ENCODE measurements around the gene BDP1.
"Not testable (repeated sequence)": the region's sequence is repeated elsewhere in the genome, so short reads cannot be mapped to it uniquely, and the experiment has no call there.

- TF ChIP-seq EP300 (conservative IDR thresholded peaks at IDR 0.05; ENCODE audit: poor library complexity, severe bottlenecking); EZH2 (IDR thresholded peaks at IDR 0.05; ENCODE audit: borderline replicate concordance, insufficient read depth, low read length, poor library complexity, severe bottlenecking); MXI1 (conservative IDR thresholded peaks at IDR 0.05; ENCODE audit: poor library complexity, severe bottlenecking); POLR2AphosphoS5 (IDR thresholded peaks at IDR 0.05); SMC3 (conservative IDR thresholded peaks at IDR 0.05; ENCODE audit: poor library complexity): not testable (repeated sequence)
- TF ChIP-seq, protein P1, sequence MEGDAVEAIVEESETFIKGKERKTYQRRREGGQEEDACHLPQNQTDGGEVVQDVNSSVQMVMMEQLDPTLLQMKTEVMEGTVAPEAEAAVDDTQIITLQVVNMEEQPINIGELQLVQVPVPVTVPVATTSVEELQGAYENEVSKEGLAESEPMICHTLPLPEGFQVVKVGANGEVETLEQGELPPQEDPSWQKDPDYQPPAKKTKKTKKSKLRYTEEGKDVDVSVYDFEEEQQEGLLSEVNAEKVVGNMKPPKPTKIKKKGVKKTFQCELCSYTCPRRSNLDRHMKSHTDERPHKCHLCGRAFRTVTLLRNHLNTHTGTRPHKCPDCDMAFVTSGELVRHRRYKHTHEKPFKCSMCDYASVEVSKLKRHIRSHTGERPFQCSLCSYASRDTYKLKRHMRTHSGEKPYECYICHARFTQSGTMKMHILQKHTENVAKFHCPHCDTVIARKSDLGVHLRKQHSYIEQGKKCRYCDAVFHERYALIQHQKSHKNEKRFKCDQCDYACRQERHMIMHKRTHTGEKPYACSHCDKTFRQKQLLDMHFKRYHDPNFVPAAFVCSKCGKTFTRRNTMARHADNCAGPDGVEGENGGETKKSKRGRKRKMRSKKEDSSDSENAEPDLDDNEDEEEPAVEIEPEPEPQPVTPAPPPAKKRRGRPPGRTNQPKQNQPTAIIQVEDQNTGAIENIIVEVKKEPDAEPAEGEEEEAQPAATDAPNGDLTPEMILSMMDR (IDR thresholded peaks at IDR 0.05; ENCODE audit: poor library complexity, severe bottlenecking): not testable (repeated sequence)
- TF ChIP-seq, protein P2, sequence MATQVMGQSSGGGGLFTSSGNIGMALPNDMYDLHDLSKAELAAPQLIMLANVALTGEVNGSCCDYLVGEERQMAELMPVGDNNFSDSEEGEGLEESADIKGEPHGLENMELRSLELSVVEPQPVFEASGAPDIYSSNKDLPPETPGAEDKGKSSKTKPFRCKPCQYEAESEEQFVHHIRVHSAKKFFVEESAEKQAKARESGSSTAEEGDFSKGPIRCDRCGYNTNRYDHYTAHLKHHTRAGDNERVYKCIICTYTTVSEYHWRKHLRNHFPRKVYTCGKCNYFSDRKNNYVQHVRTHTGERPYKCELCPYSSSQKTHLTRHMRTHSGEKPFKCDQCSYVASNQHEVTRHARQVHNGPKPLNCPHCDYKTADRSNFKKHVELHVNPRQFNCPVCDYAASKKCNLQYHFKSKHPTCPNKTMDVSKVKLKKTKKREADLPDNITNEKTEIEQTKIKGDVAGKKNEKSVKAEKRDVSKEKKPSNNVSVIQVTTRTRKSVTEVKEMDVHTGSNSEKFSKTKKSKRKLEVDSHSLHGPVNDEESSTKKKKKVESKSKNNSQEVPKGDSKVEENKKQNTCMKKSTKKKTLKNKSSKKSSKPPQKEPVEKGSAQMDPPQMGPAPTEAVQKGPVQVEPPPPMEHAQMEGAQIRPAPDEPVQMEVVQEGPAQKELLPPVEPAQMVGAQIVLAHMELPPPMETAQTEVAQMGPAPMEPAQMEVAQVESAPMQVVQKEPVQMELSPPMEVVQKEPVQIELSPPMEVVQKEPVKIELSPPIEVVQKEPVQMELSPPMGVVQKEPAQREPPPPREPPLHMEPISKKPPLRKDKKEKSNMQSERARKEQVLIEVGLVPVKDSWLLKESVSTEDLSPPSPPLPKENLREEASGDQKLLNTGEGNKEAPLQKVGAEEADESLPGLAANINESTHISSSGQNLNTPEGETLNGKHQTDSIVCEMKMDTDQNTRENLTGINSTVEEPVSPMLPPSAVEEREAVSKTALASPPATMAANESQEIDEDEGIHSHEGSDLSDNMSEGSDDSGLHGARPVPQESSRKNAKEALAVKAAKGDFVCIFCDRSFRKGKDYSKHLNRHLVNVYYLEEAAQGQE (IDR thresholded peaks at IDR 0.05; ENCODE audit: borderline replicate concordance): not testable (repeated sequence)
Measured at GRCh38 chr5:71415626-71416025, 39.8 kb upstream of the BDP1 start.
